ENCODE measurements around the gene SEC31A.
A peak's percentile ranks its signal among the peaks of the same experiment; 100 is the strongest.

SEC31A gene

GRCh38 chr4:82811392-82811791 lies 79.6 kb downstream of the SEC31A start:
- no peaks in the 10 kb centered on the region for H3K27me3 ChIP-seq (ENCODE audit: control insufficient read depth in 2 of 2, insufficient read depth in 2 of 2, low read length in 2 of 2)

DNA sequence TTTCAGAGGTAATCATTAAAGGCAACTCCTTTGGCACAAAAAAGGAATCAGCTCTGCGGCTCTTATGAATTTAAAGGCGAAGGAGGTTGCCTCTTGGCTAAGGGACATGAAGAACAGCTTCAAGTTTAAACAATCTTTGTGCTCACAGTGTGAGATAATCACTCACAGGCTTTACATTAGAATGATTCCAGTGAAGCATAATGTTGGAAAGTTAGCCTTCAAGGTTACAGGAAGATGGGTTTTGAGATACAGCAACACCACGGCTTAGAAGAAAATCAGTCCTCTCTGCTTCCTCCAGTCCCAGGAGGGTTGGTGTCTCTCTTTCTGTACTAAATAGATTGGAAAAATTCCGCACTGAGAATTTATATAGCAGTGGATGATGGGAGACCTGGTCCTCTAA lies 80.8 kb downstream of the SEC31A start:
- no peaks in the 10 kb centered on the region for H3K9me3 ChIP-seq (ENCODE audit: control insufficient read depth in 2 of 2, low read length in 2 of 2)
- H3K4me1 ChIP-seq (ENCODE audit: control insufficient read depth in 2 of 2, insufficient read depth in 2 of 2, low read length in 2 of 2): no peaks in the 10 kb centered on the region
- H3K36me3 ChIP-seq (ENCODE audit: control insufficient read depth in 2 of 2, insufficient read depth in 2 of 2, low read length in 2 of 2): no peaks in the 10 kb centered on the region
- no peak overlapping the region for H3K4me3 ChIP-seq (ENCODE audit: low read length in 2 of 2)
- no peaks in the 10 kb centered on the region for H3K27me3 ChIP-seq (ENCODE audit: control insufficient read depth in 2 of 2, insufficient read depth in 2 of 2, low read length in 2 of 2)
- no peak overlapping the region for H3K27ac ChIP-seq (ENCODE audit: low read depth in 2 of 2, low read length in 2 of 2)
- no peak overlapping the region for H3K9ac ChIP-seq (ENCODE audit: low read depth in 1 of 2, low read length in 2 of 2)

More at GRCh38 chr4:82811392-82811791, 79.6 kb downstream of the SEC31A start:
- no peak overlapping the region for H3K27ac ChIP-seq (ENCODE audit: low read depth in 2 of 2, low read length in 2 of 2)
- no peaks in the 10 kb centered on the region for H3K9me3 ChIP-seq (ENCODE audit: control insufficient read depth in 2 of 2, low read length in 2 of 2)
- H3K9ac ChIP-seq (ENCODE audit: low read depth in 1 of 2, low read length in 2 of 2): no peak overlapping the region
- H3K36me3 ChIP-seq (ENCODE audit: control insufficient read depth in 2 of 2, insufficient read depth in 2 of 2, low read length in 2 of 2): no peaks in the 10 kb centered on the region
- no peaks in the 10 kb centered on the region for H3K4me1 ChIP-seq (ENCODE audit: control insufficient read depth in 2 of 2, insufficient read depth in 2 of 2, low read length in 2 of 2)
- no peak overlapping the region for H3K4me3 ChIP-seq (ENCODE audit: low read length in 2 of 2)

- Histone ChIP-seq H3K4me1 (ENCODE audit: control insufficient read depth in 2 of 2, insufficient read depth in 2 of 2, low read length in 2 of 2) (no peaks in the 10 kb centered on the region), H3K9ac (ENCODE audit: low read depth in 1 of 2, low read length in 2 of 2) (no peak overlapping the region), H3K9me3 (ENCODE audit: control insufficient read depth in 2 of 2, low read length in 2 of 2) (no peaks in the 10 kb centered on the region), H3K36me3 (ENCODE audit: control insufficient read depth in 2 of 2, insufficient read depth in 2 of 2, low read length in 2 of 2) (no peaks in the 10 kb centered on the region), H3K4me3 (ENCODE audit: low read length in 2 of 2) (no peak overlapping the region), H3K27ac (ENCODE audit: low read depth in 2 of 2, low read length in 2 of 2) (no peak overlapping the region), H3K27me3 (ENCODE audit: control insufficient read depth in 2 of 2, insufficient read depth in 2 of 2, low read length in 2 of 2) (no peaks in the 10 kb centered on the region)
Observed at GRCh38 chr4:82809619-82810018, 81.3 kb downstream of the SEC31A start.

- H3K4me1 ChIP-seq (ENCODE audit: control insufficient read depth in 2 of 2, insufficient read depth in 2 of 2, low read length in 2 of 2): peaks cover 2 to 4% of the 10 kb centered on the region in 2 donors
- no peaks in the 10 kb centered on the region for H3K9me3 ChIP-seq (ENCODE audit: control insufficient read depth in 2 of 2, low read length in 2 of 2)
- H3K27ac ChIP-seq (ENCODE audit: low read depth in 2 of 2, low read length in 2 of 2): no peak overlapping the region
- H3K9ac ChIP-seq (ENCODE audit: low read depth in 1 of 2, low read length in 2 of 2): no peak overlapping the region
- no peak overlapping the region for H3K4me3 ChIP-seq (ENCODE audit: low read length in 2 of 2)
- no peaks in the 10 kb centered on the region for H3K36me3 ChIP-seq (ENCODE audit: control insufficient read depth in 2 of 2, insufficient read depth in 2 of 2, low read length in 2 of 2)
- peaks cover 0 to 4% of the 10 kb centered on the region in 2 donors for H3K27me3 ChIP-seq (ENCODE audit: control insufficient read depth in 2 of 2, insufficient read depth in 2 of 2, low read length in 2 of 2)
Observed at GRCh38 chr4:82803746-82804145, 87.2 kb downstream of the SEC31A start.

DNA sequence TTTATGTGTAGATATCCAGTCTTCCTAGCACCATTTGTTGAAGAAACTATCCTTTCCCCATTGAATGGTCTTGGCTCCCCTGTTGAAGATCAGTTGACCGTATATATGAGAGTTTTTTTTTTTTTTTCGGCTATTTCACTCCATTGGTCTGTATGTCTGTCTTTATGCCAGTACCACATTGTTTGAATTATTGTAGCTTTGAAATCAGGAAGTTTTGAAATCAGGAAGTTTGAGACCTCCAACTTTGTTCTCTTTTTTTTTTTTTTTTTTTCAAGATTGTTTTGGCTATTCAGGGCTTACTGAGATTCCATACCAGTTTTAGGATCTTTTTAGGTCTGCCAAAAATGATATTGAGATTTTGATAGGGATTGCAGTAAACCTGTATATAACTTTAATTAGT lies 88.0 kb downstream of the SEC31A start:
- Histone ChIP-seq H3K27me3 (ENCODE audit: control insufficient read depth in 2 of 2, insufficient read depth in 2 of 2, low read length in 2 of 2) (peaks cover 0 to 4% of the 10 kb centered on the region in 2 donors), H3K4me1 (ENCODE audit: control insufficient read depth in 2 of 2, insufficient read depth in 2 of 2, low read length in 2 of 2) (peaks cover 2 to 4% of the 10 kb centered on the region in 2 donors), H3K36me3 (ENCODE audit: control insufficient read depth in 2 of 2, insufficient read depth in 2 of 2, low read length in 2 of 2) (no peaks in the 10 kb centered on the region), H3K9me3 (ENCODE audit: control insufficient read depth in 2 of 2, low read length in 2 of 2) (no peaks in the 10 kb centered on the region), H3K4me3 (ENCODE audit: low read length in 2 of 2) (no peak overlapping the region), H3K9ac (ENCODE audit: low read depth in 1 of 2, low read length in 2 of 2) (no peak overlapping the region), H3K27ac (ENCODE audit: low read depth in 2 of 2, low read length in 2 of 2) (no peak overlapping the region)

- H3K9me3 ChIP-seq (ENCODE audit: control insufficient read depth in 2 of 2, low read length in 2 of 2): no peaks in the 10 kb centered on the region
- H3K9ac ChIP-seq (ENCODE audit: low read depth in 1 of 2, low read length in 2 of 2): no peak overlapping the region
- H3K4me1 ChIP-seq (ENCODE audit: control insufficient read depth in 2 of 2, insufficient read depth in 2 of 2, low read length in 2 of 2): peaks cover 2 to 4% of the 10 kb centered on the region in 2 donors
- H3K27me3 ChIP-seq (ENCODE audit: control insufficient read depth in 2 of 2, insufficient read depth in 2 of 2, low read length in 2 of 2): peaks cover under 1 to 8% of the 10 kb centered on the region in 2 donors
- H3K27ac ChIP-seq (ENCODE audit: low read depth in 2 of 2, low read length in 2 of 2): no peak overlapping the region
- H3K36me3 ChIP-seq (ENCODE audit: control insufficient read depth in 2 of 2, insufficient read depth in 2 of 2, low read length in 2 of 2): no peaks in the 10 kb centered on the region
- H3K4me3 ChIP-seq (ENCODE audit: low read length in 2 of 2): no peak overlapping the region
Observed at GRCh38 chr4:82801910-82802521, 88.9 kb downstream of the SEC31A start.

DNA sequence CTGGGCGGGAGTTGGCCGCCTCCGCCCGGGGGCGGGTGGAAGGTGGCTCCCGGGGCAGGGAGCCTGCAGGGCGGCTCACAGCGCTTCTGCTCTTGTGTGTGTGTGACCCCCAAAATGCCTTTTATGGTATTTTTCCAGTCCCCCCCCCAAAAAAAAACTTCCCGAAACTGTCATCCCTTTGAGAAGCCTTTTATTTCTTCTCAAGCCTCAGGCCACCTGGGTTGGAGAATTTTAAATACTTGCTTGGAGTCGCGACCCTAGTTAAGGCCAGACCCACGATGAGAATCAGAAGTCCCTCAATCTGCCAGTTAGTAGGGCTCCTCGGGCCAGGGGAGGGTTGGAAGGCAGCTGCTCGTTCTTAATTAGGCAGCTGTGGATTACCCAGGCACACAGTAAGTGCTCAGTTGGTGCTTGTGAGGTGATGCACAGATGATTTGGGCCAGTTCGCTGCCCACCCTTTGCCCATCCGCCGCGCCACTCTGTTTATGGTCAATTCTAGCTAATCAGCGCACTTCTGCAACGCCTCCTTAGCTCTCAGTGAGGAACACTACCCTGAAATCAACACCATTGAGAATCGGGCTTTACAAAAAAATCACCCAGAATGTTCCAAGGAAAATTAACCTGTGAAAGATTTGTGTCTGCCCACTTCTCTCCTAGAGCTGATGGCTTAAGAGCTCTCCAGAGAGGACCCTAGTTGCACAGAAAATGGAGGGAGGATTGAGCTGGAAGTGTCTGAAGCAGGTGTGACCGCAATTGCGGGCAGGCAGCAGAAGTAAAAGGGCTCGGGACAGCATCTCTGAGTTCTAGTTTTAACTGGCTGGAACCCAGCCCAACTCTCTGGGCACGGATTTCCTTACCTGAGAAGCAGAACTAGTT lies 91.7 kb downstream of the SEC31A start:
- Histone ChIP-seq H3K27me3 (ENCODE audit: control insufficient read depth in 2 of 2, insufficient read depth in 2 of 2, low read length in 2 of 2) (peaks cover 2 to 8% of the 10 kb centered on the region in 2 donors), H3K4me1 (ENCODE audit: control insufficient read depth in 2 of 2, insufficient read depth in 2 of 2, low read length in 2 of 2) (peaks cover 4 to 6% of the 10 kb centered on the region in 2 donors), H3K36me3 (ENCODE audit: control insufficient read depth in 2 of 2, insufficient read depth in 2 of 2, low read length in 2 of 2) (no peaks in the 10 kb centered on the region), H3K9me3 (ENCODE audit: control insufficient read depth in 2 of 2, low read length in 2 of 2) (no peaks in the 10 kb centered on the region), H3K27ac (ENCODE audit: low read depth in 2 of 2, low read length in 2 of 2) (no peak overlapping the region), H3K4me3 (ENCODE audit: low read length in 2 of 2) (peak overlapping the region; percentile 68 to 70), H3K9ac (ENCODE audit: low read depth in 1 of 2, low read length in 2 of 2) (no peak overlapping the region)

DNA sequence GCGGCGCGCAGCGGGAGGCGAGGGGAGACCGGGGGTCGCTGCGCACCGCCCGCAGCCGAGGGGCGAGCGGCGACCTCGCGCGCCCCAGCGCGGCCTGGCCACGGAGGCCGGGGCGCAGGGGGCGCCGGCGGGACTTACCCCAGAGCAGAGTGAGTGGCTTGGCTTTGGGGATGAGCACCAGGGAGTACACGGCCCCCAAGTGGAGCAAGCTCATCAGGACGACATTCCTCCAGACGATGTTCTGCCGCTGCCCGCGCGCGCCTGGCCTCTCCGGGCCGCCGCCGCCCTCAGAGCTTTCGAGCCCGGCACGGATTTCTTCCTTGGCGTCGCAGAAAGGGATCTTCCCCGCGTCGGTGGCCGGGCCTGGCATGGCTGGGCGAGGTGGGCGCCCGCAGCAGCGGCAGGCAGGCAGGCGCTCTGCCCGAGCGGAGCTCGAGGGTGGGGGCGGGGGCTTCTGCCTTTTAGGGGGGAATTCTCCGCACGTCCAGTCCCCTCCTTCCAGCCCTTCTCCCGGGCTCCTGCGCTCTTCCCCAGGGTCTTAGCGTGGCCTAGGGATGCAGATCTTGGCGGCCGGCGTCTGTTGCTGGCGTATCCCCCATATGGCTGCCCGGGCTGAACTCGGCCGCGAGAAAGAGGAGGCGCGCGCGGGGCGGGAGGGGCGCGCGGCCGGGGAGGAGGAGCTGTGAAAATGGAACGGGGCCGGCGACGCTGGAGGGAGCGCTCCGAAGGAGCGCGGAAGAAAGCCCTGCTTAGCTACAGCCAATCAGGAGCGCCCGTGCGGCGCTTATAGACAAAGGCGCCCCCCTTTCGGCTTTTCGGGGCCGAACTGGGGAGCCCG lies 92.6 kb downstream of the SEC31A start, which contains the start of gene SCD5:
Gene SCD5, minus strand, starts transcription at position 629 of the 838 bp plus-strand sequence. Its CDS starts 259 bp downstream, at position 370.
- Histone ChIP-seq H3K27me3 (ENCODE audit: control insufficient read depth in 2 of 2, insufficient read depth in 2 of 2, low read length in 2 of 2) (peaks cover 2 to 8% of the 10 kb centered on the region in 2 donors), H3K27ac (ENCODE audit: low read depth in 2 of 2, low read length in 2 of 2) (no peak within 1 kb of the TSS), H3K9me3 (ENCODE audit: control insufficient read depth in 2 of 2, low read length in 2 of 2) (no peaks in the 10 kb centered on the region), H3K4me3 (ENCODE audit: low read length in 2 of 2) (peak within 1 kb of the TSS; percentile 68 to 70), H3K9ac (ENCODE audit: low read depth in 1 of 2, low read length in 2 of 2) (peak within 1 kb of the TSS in 1 of 2 donors; percentile 9), H3K4me1 (ENCODE audit: control insufficient read depth in 2 of 2, insufficient read depth in 2 of 2, low read length in 2 of 2) (peaks cover 4 to 6% of the 10 kb centered on the region in 2 donors), H3K36me3 (ENCODE audit: control insufficient read depth in 2 of 2, insufficient read depth in 2 of 2, low read length in 2 of 2) (no peaks in the 10 kb centered on the region)

GRCh38 chr4:82797405-82798111 lies 93.4 kb downstream of the SEC31A start:
- H3K4me3 ChIP-seq (ENCODE audit: low read length in 2 of 2): peak overlapping the region; percentile 33 to 42
- no peaks in the 10 kb centered on the region for H3K9me3 ChIP-seq (ENCODE audit: control insufficient read depth in 2 of 2, low read length in 2 of 2)
- no peak overlapping the region for H3K9ac ChIP-seq (ENCODE audit: low read depth in 1 of 2, low read length in 2 of 2)
- H3K4me1 ChIP-seq (ENCODE audit: control insufficient read depth in 2 of 2, insufficient read depth in 2 of 2, low read length in 2 of 2): peaks cover 4 to 6% of the 10 kb centered on the region in 2 donors
- no peaks in the 10 kb centered on the region for H3K36me3 ChIP-seq (ENCODE audit: control insufficient read depth in 2 of 2, insufficient read depth in 2 of 2, low read length in 2 of 2)
- peaks cover 2 to 8% of the 10 kb centered on the region in 2 donors for H3K27me3 ChIP-seq (ENCODE audit: control insufficient read depth in 2 of 2, insufficient read depth in 2 of 2, low read length in 2 of 2)
- no peak overlapping the region for H3K27ac ChIP-seq (ENCODE audit: low read depth in 2 of 2, low read length in 2 of 2)
